Heart left ventricle (tissue), 13 donors: Measurements from ENCODE around the gene DYNC1I2.

Source experiments
- CTCF ChIP-seq, 12 donors: fragments of 200-600 bp; sonication (generic) in 4 of 12; IDR thresholded peaks; one replicate each; pipeline versions ENCODE4 v1.5.0 to v1.8.0; 2018 to 2022; ENCODE audit warnings: antibody characterized with exemption in 12 of 12, mild to moderate bottlenecking in 5 of 12
- POLR2A ChIP-seq, 2 donors: fragments of 450-650 bp; IDR thresholded peaks; one replicate each; pipeline ENCODE4 v1.6.1; 2017; ENCODE audit warnings: antibody characterized with exemption in 2 of 2, mild to moderate bottlenecking in 2 of 2, moderate library complexity in 2 of 2
- donor health status: ischemic (EF 13 %, LVEDD 7.1; RV severe dilation, severe dysfunction).
- donor health status: DM: no; HTN: yes; CAD: no.
- donor health status: DM: no; HTN: no; CAD: no.
- donor health status: ischemic (EF 25% LVEDD 6.9; RV normal size, moderate dysfunction).
- donor health status: ischemic (EF 25% LVEDD 5.7; RV mildly dilated, moderate dysfunction).
- donor health status: ischemic (EF 35%, LVEDD 5.7; RV mildly dilated, moderate dysfunction).
- donor health status: nonischemic (EF 11% LVEDD 7.7; RV severe dilation, severe dysfunction).
- donor health status: DM: yes; HTN: yes; CAD: no.
- donor health status: PGD.
- donor health status: ischemic (EF 29% LVEDD 5.4; RV normal size, mild dysfunction).
- donor health status: nonischemic (EF 23%, LVEDD 6.1; RV moderate dilation, normal function).

GRCh38 chr2:171673905-171674304 lies 13.4 kb upstream of the DYNC1I2 start:
- no peak for TF ChIP-seq POLR2A (IDR thresholded peaks at IDR 0.05)
- no peak for TF ChIP-seq CTCF (IDR thresholded peaks at IDR 0.05)
